Stimulated activated CD8-positive, alpha-beta memory T cell treated with anti-CD3 and anti-CD28 coated beads, Interleukin-15, amount 100 ng/mL, for 24 hours (primary cell): ENCODE measurements around the gene CFAP221.
A peak's percentile ranks its signal among the peaks of the same experiment; 100 is the strongest.
"Not testable (repeated sequence)": the region's sequence is repeated elsewhere in the genome, so short reads cannot be mapped to it uniquely, and the experiment has no call there.

Experiments used
- DNase-seq: peaks from one replicate; pipeline ENCODE4 v3.0.0-alpha.2; 2020; ENCODE audit warnings: low read depth

CFAP221 gene

GRCh38 chr2:119590873-119591272, 46.6 kb downstream of the CFAP221 start:
- DNase-seq, result no peak

- DNase-seq, result no peak
Observed at GRCh38 chr2:119591523-119591922, 47.3 kb downstream of the CFAP221 start.

- no peak for DNase-seq
Observed at GRCh38 chr2:119592436-119592835, 48.2 kb downstream of the CFAP221 start.

GRCh38 chr2:119596638-119597037, 52.4 kb downstream of the CFAP221 start:
- DNase-seq, result no peak

- DNase-seq, result no peak
Observed at GRCh38 chr2:119598596-119599263, 54.5 kb downstream of the CFAP221 start.

- DNase-seq, result no peak
Observed at GRCh38 chr2:119599384-119599783, 55.1 kb downstream of the CFAP221 start.

GRCh38 chr2:119605096-119605495, 60.8 kb downstream of the CFAP221 start:
- DNase-seq, result no peak

- no peak for DNase-seq
Observed at GRCh38 chr2:119606674-119607073, 62.4 kb downstream of the CFAP221 start.

GRCh38 chr2:119608553-119608952, 64.3 kb downstream of the CFAP221 start:
- no peak for DNase-seq

- no peak for DNase-seq
Observed at GRCh38 chr2:119609337-119609736, 65.1 kb downstream of the CFAP221 start.

GRCh38 chr2:119614140-119614539, 69.9 kb downstream of the CFAP221 start:
- DNase-seq, result not testable (repeated sequence)

GRCh38 chr2:119616421-119616820, 72.2 kb downstream of the CFAP221 start:
- DNase-seq, result no peak

GRCh38 chr2:119617455-119617854, 73.2 kb downstream of the CFAP221 start:
- DNase-seq, result no peak

- not testable (repeated sequence) for DNase-seq
Observed at GRCh38 chr2:119618725-119619124, 74.5 kb downstream of the CFAP221 start.

GRCh38 chr2:119625226-119625625, 81.0 kb downstream of the CFAP221 start:
- DNase-seq, result no peak

GRCh38 chr2:119629323-119629825, 85.1 kb downstream of the CFAP221 start:
- no peak for DNase-seq

GRCh38 chr2:119630121-119630520, 85.9 kb downstream of the CFAP221 start:
- DNase-seq, result no peak

- no peak for DNase-seq
Observed at GRCh38 chr2:119637371-119637770, 93.1 kb downstream of the CFAP221 start.

GRCh38 chr2:119638246-119638645, 94.0 kb downstream of the CFAP221 start:
- no peak for DNase-seq

GRCh38 chr2:119638685-119639554, 94.7 kb downstream of the CFAP221 start:
- no peak for DNase-seq

GRCh38 chr2:119641562-119642258, 97.5 kb downstream of the CFAP221 start:
- DNase-seq, result peak; percentile 27

- no peak for DNase-seq
Observed at GRCh38 chr2:119644186-119644585, 99.9 kb downstream of the CFAP221 start.
